HL-60 (cell line): Measurements from ENCODE around the gene PBXIP1.

Experiments used
- DNase-seq, 2 experiments: peaks; one replicate each; pipeline ENCODE4 v3.0.0-alpha.2; 2010 to 2020; ENCODE audit warnings: low read depth in 1 of 2, low spot score in 1 of 2
- H3K27ac ChIP-seq: fragments of 250-450 bp; sonication (Bioruptor Pico); replicated peaks from 2 replicates; pipeline ENCODE4 v1.5.1; 2020; ENCODE audit warnings: mild to moderate bottlenecking, moderate library complexity
- H3K27me3 ChIP-seq: fragments of 250-450 bp; sonication (Bioruptor Pico); 2 replicates; pipeline ENCODE4 v1.5.1; 2021; ENCODE audit warnings: mild to moderate bottlenecking, moderate library complexity; ENCODE audit not compliant: insufficient read depth, poor library complexity, severe bottlenecking
- H3K4me3 ChIP-seq: replicated peaks from 2 replicates; pipeline ENCODE4 v1.5.1; 2011; ENCODE audit warnings: mild to moderate bottlenecking, control low read depth, low read length; ENCODE audit not compliant: insufficient read depth
- GABPA ChIP-seq: IDR thresholded peaks from 2 replicates; pipeline ENCODE4 v1.6.1; 2012; ENCODE audit warnings: low read depth
- POLR2AphosphoS5 ChIP-seq: IDR thresholded peaks from 2 replicates; pipeline ENCODE4 v1.6.1; 2012; ENCODE audit warnings: low read depth
- SPI1 ChIP-seq: IDR thresholded peaks from 2 replicates; pipeline ENCODE4 v1.6.1; 2012; ENCODE audit warnings: low read depth, mild to moderate bottlenecking, borderline replicate concordance
- TF ChIP-seq, protein P1 (sequence below): IDR thresholded peaks from 2 replicates; pipeline ENCODE4 v1.6.1; 2012; ENCODE audit warnings: low read depth; ENCODE audit not compliant: insufficient replicate concordance
- TF ChIP-seq, protein P2 (sequence below): IDR thresholded peaks from one replicate; pipeline ENCODE4 v1.5.1; 2011; ENCODE audit warnings: low read length, control low read depth, inconsistent platforms; ENCODE audit not compliant: insufficient read depth

The PBXIP1 gene

GRCh38 chr1:154999571-155000410, 43.9 kb upstream of the PBXIP1 start:
- H3K27ac ChIP-seq: peak overlapping the region; percentile 88
- no peaks in the 10 kb centered on the region for H3K27me3 ChIP-seq
- DNase-seq: peak in 1 of 2 experiments; percentile 50
- no peak for TF ChIP-seq GABPA
- TF ChIP-seq, protein P1, sequence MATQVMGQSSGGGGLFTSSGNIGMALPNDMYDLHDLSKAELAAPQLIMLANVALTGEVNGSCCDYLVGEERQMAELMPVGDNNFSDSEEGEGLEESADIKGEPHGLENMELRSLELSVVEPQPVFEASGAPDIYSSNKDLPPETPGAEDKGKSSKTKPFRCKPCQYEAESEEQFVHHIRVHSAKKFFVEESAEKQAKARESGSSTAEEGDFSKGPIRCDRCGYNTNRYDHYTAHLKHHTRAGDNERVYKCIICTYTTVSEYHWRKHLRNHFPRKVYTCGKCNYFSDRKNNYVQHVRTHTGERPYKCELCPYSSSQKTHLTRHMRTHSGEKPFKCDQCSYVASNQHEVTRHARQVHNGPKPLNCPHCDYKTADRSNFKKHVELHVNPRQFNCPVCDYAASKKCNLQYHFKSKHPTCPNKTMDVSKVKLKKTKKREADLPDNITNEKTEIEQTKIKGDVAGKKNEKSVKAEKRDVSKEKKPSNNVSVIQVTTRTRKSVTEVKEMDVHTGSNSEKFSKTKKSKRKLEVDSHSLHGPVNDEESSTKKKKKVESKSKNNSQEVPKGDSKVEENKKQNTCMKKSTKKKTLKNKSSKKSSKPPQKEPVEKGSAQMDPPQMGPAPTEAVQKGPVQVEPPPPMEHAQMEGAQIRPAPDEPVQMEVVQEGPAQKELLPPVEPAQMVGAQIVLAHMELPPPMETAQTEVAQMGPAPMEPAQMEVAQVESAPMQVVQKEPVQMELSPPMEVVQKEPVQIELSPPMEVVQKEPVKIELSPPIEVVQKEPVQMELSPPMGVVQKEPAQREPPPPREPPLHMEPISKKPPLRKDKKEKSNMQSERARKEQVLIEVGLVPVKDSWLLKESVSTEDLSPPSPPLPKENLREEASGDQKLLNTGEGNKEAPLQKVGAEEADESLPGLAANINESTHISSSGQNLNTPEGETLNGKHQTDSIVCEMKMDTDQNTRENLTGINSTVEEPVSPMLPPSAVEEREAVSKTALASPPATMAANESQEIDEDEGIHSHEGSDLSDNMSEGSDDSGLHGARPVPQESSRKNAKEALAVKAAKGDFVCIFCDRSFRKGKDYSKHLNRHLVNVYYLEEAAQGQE: peak; percentile 48
- TF ChIP-seq, protein P2, sequence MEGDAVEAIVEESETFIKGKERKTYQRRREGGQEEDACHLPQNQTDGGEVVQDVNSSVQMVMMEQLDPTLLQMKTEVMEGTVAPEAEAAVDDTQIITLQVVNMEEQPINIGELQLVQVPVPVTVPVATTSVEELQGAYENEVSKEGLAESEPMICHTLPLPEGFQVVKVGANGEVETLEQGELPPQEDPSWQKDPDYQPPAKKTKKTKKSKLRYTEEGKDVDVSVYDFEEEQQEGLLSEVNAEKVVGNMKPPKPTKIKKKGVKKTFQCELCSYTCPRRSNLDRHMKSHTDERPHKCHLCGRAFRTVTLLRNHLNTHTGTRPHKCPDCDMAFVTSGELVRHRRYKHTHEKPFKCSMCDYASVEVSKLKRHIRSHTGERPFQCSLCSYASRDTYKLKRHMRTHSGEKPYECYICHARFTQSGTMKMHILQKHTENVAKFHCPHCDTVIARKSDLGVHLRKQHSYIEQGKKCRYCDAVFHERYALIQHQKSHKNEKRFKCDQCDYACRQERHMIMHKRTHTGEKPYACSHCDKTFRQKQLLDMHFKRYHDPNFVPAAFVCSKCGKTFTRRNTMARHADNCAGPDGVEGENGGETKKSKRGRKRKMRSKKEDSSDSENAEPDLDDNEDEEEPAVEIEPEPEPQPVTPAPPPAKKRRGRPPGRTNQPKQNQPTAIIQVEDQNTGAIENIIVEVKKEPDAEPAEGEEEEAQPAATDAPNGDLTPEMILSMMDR: no peak
- 0 out of 2 replicates have a peak, but pooled peaks have one; percentile 1 for TF ChIP-seq SPI1
- peak; percentile 62 for TF ChIP-seq POLR2AphosphoS5
- peak overlapping the region; percentile 72 for H3K4me3 ChIP-seq

- peak; percentile 67 to 85 for DNase-seq
- Histone ChIP-seq H3K4me3 (peak overlapping the region; percentile 72), H3K27ac (peak overlapping the region; percentile 88), H3K27me3 (no peaks in the 10 kb centered on the region)
- no peak for TF ChIP-seq GABPA
- TF ChIP-seq, protein P2: peak; percentile 91
- peak; percentile 42; the same call in 1 of the 2 replicates for TF ChIP-seq POLR2AphosphoS5
- TF ChIP-seq SPI1: no peak
Measured at GRCh38 chr1:154998818-154999570, 43.1 kb upstream of the PBXIP1 start.

DNA sequence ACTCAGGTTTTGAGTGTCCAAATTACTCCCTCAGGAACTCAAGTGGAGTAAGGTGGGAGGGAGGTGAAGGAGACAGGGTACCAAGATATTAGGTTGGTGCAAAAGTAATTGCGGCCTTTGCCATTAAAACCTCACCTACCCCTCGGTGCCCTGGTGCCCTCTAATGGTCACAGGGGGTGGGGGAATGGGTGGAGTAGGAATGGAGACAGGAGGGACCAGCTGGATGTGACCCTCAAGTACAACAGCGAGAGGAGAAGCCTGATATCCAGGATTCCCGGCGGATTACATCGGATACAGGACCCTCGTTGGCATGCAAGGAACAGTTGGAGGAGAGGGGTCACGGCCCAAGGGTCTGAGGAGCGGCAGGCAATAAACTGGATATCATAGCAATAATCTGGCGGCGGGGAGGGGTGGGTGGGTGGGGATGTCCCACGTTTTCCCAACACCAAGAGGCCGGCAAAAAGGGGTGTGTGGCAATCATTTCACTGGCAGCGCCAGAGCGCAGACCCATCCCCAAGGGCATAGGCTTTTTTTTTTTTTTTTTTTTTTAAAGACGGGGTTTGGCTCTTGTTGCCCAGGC, 42.4 kb upstream of the PBXIP1 start:
- no peak overlapping the region for H3K4me3 ChIP-seq
- TF ChIP-seq, protein P2: peak; percentile 4
- TF ChIP-seq GABPA: no peak
- no peak for TF ChIP-seq SPI1
- TF ChIP-seq, protein P1: no peak
- no peak for TF ChIP-seq POLR2AphosphoS5
- no peak for DNase-seq
- H3K27me3 ChIP-seq: no peaks in the 10 kb centered on the region
- H3K27ac ChIP-seq: no peak overlapping the region
